GM03348 (cell line): Measurements from ENCODE around the gene HPSE2.

Experiments
- DNase-seq: peaks from one replicate; pipeline ENCODE4 v3.0.0; 2012; ENCODE audit warnings: low spot score

Gene HPSE2

DNA sequence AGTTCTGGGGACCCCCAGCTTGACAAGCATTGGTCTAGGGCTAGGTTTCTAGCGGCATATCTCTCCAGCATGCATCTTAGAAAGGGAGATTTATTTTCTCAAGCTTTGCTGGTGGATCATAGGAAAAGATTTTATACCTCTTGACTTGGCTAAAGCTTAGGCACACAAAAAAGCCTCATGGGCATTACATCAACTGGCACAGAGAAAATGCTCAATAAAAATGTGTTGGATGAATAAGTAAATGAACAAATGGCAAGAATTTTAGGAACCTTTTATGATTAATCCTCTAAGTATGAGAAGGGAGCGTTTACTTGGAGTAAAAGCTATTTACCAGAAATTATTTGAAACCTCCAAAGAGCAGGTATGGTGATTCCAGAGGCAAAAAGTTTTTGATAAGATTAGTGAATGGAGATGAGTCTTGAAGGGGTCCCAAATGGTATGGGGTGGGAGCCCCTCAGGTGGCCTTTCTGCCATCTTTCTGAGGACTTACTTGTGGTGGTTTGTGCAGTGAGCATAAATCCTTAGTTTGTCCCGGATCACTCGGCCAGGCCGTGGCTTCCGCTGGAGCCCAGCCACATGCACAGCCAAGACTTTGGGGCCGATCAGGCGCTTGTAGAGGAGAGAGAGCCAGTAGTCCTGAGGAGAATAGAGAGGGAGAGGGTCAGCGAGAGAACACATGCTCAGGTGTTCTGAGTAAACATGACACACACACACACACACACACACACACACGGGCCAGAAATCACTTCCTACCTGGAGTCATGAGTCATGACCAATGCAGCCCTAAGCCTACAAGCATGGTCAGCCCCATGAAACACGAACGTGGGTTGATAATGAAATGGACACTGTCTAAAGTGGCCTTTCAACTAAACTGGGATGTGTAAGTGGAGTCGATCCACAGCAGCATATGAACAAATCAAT, 745.8 kb downstream of the HPSE2 start:
- DNase-seq, result peak; percentile 34

DNA sequence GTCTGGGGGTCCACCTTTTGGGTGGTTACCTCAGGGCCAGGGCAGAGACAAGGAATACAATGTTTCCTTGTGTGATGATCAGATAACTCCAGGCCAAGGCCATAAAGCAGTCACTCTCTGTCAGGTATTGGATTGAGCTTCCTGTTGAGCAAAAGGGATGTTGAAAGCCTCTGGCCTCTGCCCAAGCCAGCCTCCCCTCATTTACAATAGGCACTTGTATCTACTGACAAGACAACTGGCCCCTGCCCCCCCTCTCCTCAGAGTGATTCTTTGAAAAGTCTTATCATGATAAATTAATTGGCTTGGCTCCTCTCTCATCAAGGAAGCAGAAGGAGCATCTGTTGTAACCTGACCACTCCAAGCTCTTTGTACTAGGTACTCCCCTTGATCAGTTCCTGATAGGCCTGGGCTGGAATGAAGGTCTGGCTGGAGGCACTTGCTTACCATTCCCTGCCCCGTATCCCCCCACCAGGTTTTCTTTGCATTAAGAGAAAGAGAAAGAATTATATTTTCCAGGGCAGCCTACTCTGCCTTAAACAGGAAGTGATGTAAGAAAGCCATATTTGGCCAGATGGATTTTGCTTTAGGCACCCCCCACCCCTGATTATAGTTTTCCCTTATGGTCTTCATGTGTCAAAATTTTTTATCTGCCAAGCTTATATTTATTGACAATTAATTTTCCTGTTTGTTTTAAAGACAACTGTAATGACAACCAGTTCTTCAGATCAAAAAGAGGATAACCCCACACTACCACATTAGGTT, 746.8 kb downstream of the HPSE2 start:
- DNase-seq, result no peak

DNA sequence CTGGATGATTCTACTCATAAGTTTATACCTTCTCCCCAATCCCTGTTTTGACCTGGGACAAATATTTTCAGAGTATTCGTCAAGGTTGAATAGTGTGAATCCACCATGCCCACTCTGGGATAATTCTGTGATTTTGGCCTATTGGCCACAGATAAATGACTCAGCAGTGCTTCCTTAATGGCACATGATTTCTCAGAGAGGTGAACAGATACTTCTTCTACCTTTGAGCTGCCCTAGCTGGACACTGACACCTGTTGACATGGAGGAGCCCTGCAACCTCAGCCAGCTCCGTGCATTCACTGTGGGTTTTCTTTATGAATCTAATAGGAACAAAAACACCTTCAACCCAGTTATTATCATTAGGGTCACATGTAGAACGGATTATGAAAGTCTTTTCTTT, 748.0 kb downstream of the HPSE2 start:
- no peak for DNase-seq

DNA sequence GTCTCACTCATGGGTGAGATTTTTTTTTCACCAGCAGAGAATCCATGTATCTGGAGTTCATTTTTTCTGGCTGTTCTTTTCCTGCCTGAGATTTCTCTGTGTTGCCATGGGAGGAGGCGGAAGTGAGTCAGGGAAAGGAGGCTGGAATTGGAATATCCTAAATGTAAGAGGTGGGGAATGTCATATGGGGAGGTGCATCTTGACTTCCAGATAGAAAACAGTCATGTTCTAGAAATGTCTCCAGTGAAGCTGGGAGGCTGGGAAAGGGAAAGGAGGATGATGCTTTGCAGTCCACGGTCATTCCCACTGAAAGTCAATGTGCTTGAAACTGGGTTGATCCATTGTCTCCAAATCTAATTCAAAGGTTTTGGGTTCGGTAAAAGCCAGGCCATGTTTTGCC, 749.2 kb downstream of the HPSE2 start:
- peak; percentile 84 for DNase-seq

- DNase-seq, result peak; percentile 30
Observed at GRCh38 chr10:98485959-98486358, 749.7 kb downstream of the HPSE2 start.

GRCh38 chr10:98483658-98484057, 752.0 kb downstream of the HPSE2 start:
- no peak for DNase-seq

DNA sequence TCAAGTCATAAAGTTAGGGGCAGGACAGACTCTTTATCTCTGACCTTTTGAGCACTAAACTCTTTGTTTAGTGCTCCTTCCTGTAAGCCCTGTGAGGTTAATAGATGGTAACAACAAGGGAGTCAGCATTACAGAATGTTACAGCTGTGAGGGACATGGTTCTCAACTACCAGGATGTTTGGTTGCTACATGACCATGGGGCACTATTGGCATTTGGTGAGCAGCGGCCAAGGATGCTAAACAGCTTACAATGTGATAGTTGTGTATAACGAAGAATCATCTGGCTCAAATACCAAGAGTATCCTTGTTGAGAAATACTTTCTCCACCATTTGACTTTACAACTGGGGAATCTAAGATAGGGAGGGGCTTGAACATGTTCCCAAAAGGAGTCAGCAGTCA, 753.6 kb downstream of the HPSE2 start:
- no peak for DNase-seq

DNA sequence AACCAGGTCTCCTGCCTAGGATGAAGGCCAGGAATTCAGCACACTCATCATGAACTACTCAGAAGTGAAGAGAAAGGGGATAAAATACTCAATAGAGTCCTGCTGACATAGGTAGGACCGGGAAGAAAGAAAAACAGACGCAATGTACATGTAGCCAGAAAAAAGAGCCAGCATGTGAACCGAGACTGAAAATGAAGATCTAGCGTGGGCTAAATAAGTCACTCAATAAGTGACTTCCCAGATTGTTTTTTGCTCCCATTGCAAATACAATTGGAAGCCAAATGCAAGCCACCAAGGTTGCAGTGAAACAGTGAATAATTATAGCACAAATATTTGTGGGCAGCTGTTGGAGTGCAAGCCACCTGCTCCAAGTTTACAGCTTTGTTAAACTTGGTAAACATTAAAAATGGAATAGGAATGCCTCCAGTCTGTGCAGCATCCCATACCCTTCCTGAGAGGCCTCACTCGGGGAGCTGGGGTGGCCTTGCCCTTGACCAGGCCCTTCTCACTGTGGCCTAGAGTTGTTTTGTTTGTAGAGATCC, 754.2 kb downstream of the HPSE2 start:
- no peak for DNase-seq

DNA sequence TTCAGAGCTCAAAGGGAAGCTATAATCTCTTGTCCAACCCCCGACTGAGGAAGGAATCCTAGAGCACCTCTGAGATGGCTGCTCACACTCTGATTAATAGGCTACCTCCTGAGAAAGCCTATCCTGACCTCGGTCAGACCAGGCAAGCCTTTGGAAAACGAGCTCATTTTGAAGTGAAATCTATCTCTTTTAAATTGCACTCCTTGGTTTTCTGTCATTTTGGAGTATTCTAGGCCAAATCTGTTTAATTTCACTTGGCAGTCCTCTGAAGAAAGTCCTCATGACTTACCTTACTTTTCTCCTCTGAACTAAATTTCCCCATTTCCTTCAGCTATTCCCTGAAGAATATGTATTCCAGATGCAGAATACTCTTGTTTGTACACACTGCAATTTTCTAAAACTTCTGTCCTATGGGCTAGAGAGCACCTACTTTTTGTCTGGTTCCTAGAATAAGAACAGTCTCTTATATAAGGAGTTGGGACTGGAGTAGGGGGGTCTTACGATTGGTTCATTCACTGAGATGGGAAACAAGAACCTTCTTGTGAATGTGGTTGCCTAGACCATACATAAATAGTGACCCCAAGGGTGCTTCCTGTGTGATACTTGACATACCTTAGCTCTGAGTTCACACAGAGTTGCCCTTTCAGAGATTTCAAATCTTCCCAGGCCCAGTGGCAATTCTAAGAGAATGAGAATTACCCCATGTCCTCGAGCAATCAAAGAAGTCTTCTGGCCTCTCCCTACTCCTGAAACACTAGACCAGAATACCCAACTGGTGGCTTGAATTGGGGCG, 757.0 kb downstream of the HPSE2 start:
- no peak for DNase-seq

DNA sequence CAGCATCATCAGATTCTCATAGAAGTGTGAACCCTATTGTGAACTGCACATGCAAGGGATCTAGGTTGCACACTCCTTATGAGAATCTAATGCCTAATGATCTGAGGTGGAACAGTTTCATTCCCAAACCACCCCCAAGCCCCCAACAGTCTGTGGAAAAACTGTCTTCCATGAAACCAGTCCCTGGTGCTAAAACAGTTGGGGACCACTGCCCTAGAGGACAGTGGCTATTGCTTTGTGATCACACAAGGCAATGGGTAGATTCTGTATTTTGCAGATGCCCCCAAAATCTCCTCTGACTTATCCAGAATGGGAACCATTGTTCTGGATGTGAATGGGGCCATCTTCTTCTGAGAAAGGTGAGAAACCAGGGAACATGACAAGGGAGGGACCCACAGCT, 757.8 kb downstream of the HPSE2 start:
- DNase-seq, result no peak

- DNase-seq, result peak; percentile 21
Observed at GRCh38 chr10:98474628-98475027, 761.0 kb downstream of the HPSE2 start.

DNA sequence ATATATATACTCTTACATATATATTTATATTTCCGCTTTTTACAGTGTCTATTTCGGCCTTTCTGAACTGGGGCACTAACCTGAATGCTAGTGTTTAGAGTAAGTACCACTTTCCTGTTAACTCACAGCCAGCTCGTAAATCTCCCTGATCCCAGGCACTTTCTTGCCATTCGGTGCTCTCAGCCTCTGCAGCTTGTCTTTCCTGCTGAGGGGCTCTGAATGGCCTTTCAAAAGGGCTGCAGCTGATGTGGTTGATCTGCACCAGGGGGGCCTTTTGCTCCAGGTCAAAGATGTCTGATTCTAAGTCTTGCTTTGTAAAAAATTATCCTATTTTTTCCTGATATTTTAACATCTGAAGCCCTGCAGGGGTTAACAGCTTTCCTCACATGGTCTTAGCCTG, 763.5 kb downstream of the HPSE2 start:
- DNase-seq, result no peak

DNA sequence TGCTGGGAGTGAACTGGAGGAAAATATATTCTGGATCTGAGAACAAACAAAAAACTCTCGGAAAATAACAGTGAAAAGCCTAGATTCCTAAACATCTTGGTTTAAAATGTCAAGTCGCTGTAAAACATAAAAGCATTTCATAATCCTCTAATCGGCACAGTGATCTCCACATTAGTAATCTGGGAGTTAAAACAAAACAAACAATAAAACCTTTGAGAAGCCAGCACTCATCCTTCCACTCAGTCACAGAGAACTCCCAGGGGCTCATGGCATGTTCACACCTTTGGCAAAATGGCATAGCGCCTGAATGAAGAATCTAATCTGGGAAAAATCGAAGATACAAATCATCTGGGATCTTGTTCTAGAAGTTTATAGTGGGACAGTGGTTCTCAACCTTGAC, 764.8 kb downstream of the HPSE2 start:
- DNase-seq, result no peak

- DNase-seq, result no peak
Observed at GRCh38 chr10:98469001-98469931, 766.4 kb downstream of the HPSE2 start.

DNA sequence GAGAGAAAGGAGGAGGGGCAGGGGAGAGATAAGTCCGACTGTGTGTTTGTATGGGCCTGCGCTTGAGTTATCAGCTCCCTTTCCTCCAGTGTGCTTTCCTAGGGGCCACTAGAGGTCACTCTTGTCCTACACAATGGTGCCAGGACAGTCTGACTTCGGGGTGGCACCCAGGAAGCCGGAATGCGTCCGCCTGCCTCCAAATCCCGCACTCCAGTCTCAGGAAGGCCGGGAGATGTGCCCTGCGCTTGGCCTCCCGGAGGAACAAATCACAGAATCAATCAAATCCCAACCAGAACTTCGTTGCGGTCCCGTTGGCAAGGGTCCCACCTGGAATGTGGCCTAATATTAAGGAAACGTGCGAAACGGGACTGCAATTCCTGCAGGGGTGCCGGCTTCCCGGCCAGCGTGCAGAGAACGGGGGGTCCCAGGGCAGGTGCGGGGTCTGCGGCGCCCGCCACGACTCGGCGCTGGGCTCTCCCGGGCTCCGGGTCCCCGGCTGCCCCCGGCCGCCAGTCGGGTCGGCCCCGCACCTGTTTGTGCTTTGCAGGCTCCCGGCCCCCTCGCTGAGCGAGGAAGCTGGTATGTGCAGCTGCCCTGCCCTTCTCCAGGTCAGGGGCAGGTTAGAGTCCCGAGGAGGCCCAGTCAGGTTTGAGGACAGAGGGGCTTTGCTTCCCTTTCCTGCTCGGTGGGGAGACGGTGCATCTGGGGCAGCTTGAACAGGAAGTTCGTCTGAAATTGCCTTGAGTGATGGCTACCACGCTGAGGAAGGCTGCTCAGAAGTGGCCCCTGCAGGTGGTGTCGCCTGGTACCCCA, 767.9 kb downstream of the HPSE2 start:
- DNase-seq, result peak; percentile 94

DNA sequence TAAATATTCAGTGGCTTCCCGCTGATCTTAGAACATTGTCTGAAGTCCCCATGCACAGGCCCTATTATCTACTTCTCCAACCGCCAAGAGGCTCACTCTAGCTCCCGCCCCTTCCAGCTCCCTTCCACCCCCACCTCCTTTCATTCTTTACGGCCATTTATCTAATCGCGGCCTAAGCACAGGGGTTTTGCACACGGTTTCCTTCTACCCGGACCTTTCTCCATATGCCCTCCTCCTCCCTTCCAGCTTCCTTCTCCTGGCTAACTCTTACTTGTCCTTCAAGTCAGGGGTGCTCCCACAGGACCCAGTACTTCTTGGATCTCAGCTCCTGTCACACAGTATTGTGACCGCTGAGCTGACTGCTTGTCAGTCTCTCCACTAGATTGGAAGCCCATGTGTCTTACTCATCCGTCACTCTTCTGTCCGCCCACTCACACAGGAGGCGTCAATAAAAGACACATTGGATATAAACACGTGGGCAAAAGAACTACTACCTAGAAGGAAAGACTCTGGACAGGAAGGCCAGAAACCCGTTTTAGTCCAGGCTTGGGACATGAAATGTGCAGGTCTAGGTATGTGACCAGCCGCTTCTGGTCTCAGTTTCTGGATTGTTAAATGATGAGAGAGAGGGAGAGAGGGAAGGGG, 768.7 kb downstream of the HPSE2 start:
- DNase-seq, result no peak

GRCh38 chr10:98465866-98466265, 769.8 kb downstream of the HPSE2 start:
- DNase-seq, result no peak

DNA sequence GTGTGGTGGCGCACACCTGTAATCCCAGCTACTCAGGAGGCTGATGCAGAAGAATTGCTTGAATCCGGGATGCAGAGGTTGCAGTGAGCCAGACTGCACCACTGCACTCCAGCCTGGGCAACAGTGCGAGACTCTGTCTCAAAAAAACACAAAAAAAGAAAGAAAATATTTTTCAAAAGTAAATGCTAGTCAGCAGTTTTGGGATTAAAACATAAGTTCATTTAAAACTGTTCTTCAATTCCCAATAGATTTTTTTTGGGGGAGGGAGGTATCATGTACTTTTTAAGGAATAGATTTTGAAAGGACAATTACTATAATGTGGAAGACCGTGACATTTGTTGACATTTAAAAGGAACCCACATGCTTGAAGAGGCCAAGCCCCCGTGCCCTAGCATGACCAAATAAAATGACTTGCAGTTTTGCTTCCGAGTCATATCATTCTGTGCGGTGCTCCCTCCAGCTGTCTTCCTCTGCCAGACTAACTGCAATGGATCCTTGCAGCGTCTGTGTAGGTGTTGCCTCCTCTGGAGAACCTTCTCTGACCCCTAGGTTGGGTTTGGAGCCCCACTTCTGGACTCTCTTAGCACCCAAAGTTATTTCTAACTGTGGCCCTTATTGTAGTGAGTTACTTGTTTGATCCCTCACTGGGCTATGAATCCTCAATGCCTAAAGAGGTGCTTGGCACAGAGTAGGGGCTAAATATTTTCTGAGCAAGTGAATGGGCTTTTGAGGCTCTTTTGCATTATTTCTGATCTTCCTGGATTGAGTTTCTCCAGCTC, 771.5 kb downstream of the HPSE2 start:
- DNase-seq, result no peak

- no peak for DNase-seq
Observed at GRCh38 chr10:98463016-98463415, 772.6 kb downstream of the HPSE2 start.
